HEK293 (cell line): Measurements from ENCODE around the gene PROX2.
A peak's percentile ranks its signal among the peaks of the same experiment; 100 is the strongest.

Experiments used
- CTCF ChIA-PET: fragments of 350-600 bp; formaldehyde crosslinking; extraction: SDS; loops from one replicate; lab custom pipeline; 2021; ENCODE audit warnings: antibody characterized with exemption; lab: Yijun Ruan, JAX
- POLR2A ChIA-PET: fragments of 300-600 bp; formaldehyde crosslinking; extraction: SDS; loops from one replicate; lab custom pipeline; 2020; ENCODE audit warnings: antibody characterized with exemption, inconsistent platforms; lab: Yijun Ruan, JAX
- H3K27ac ChIP-seq: fragments of 200-500 bp; sonication (Bioruptor generic); 2 replicates; pipeline ENCODE4 v1.5.1; 2014; ENCODE audit warnings: low read depth, low read length, control low read depth, inconsistent platforms; ENCODE audit errors: extremely low read depth
- H3K36me3 ChIP-seq, 2 experiments: fragments of 200-500 bp in 1 of 2; sonication (Bioruptor generic) in 1 of 2; 1 replicate in 1 of 2; 2 replicates in 1 of 2; pipeline ENCODE4 v1.5.1; 2014 to 2017; ENCODE audit warnings: inconsistent platforms in 2 of 2, low read length in 2 of 2; ENCODE audit not compliant: control insufficient read depth in 2 of 2, insufficient read depth in 1 of 2
- H3K4me1 ChIP-seq: fragments of 200-500 bp; sonication (Bioruptor generic); 2 replicates; pipeline ENCODE4 v1.5.1; 2014; ENCODE audit warnings: mild to moderate bottlenecking, low read length, inconsistent platforms; ENCODE audit not compliant: control insufficient read depth, insufficient read depth
- H3K4me3 ChIP-seq: 2 replicates; pipeline ENCODE4 v1.5.1; 2011; ENCODE audit warnings: low read depth, mild to moderate bottlenecking, control low read depth, low read length, moderate library complexity
- H3K9me3 ChIP-seq: fragments of 200-500 bp; sonication (Bioruptor generic); 2 replicates; pipeline ENCODE4 v1.5.1; 2014; ENCODE audit warnings: low read depth, low read length, inconsistent platforms; ENCODE audit not compliant: control insufficient read depth, insufficient read depth
- BCL11B ChIP-seq: fragments of 450-650 bp; formaldehyde crosslinking; IDR thresholded peaks from 2 replicates; pipeline ENCODE4 v1.5.1; 2016; ENCODE audit warnings: low read depth, missing biosample characterization, missing genetic modification characterization
- HOXC10 ChIP-seq: sonication (generic); formaldehyde crosslinking; IDR thresholded peaks from 2 replicates; pipeline ENCODE4 v1.8.1; 2023; ENCODE audit warnings: mild to moderate bottlenecking, missing genetic modification reagents
- KLF8 ChIP-seq: fragments of 450-650 bp; formaldehyde crosslinking; IDR thresholded peaks from 2 replicates; pipeline ENCODE4 v1.5.1; 2016; ENCODE audit warnings: missing biosample characterization, missing genetic modification characterization
- PRDM1 ChIP-seq: fragments of 450-650 bp; formaldehyde crosslinking; IDR thresholded peaks from 2 replicates; pipeline ENCODE4; 2016; ENCODE audit warnings: missing biosample characterization, missing genetic modification characterization
- RBAK ChIP-seq: fragments of 450-650 bp; formaldehyde crosslinking; IDR thresholded peaks from 2 replicates; pipeline ENCODE4 v1.5.1; 2016; ENCODE audit warnings: missing biosample characterization, missing genetic modification characterization
- SP7 ChIP-seq: fragments of 450-650 bp; formaldehyde crosslinking; IDR thresholded peaks from 2 replicates; pipeline ENCODE4 v1.5.1; 2016; ENCODE audit warnings: missing biosample characterization, missing genetic modification characterization
- TCF7L2 ChIP-seq: IDR thresholded peaks from 2 replicates; pipeline ENCODE4 v1.6.1; 2011; ENCODE audit warnings: low read depth, mild to moderate bottlenecking, inconsistent platforms, low read length, moderate library complexity, borderline replicate concordance
- ZFP3 ChIP-seq: fragments of 450-650 bp; formaldehyde crosslinking; IDR thresholded peaks from 2 replicates; pipeline ENCODE4 v1.5.1; 2016; ENCODE audit warnings: low read depth, missing biosample characterization, missing genetic modification characterization
- ZNF221 ChIP-seq: fragments of 450-650 bp; formaldehyde crosslinking; IDR thresholded peaks from 2 replicates; pipeline ENCODE4 v1.5.1; 2017; ENCODE audit warnings: missing biosample characterization, missing genetic modification characterization, borderline replicate concordance
- ZNF24 ChIP-seq: fragments of 450-650 bp; formaldehyde crosslinking; IDR thresholded peaks from 2 replicates; pipeline ENCODE4 v1.5.1; 2016; ENCODE audit warnings: missing biosample characterization, missing genetic modification characterization
- ZNF335 ChIP-seq: fragments of 450-650 bp; formaldehyde crosslinking; conservative IDR thresholded peaks from 2 replicates; pipeline ENCODE4 v1.5.1; 2016; ENCODE audit warnings: missing biosample characterization, missing genetic modification characterization
- ZNF548 ChIP-seq: fragments of 450-650 bp; formaldehyde crosslinking; IDR thresholded peaks from 2 replicates; pipeline ENCODE4 v1.5.1; 2016; ENCODE audit warnings: missing biosample characterization, missing genetic modification characterization
- ZNF600 ChIP-seq: fragments of 450-650 bp; formaldehyde crosslinking; IDR thresholded peaks from 2 replicates; pipeline ENCODE4 v1.5.1; 2016; ENCODE audit warnings: missing biosample characterization, missing genetic modification characterization
- TF ChIP-seq, protein P1 (sequence below): fragments of 450-650 bp; formaldehyde crosslinking; IDR thresholded peaks from 2 replicates; pipeline ENCODE4 v1.5.1; 2017; ENCODE audit warnings: missing biosample characterization, missing genetic modification characterization
- TF ChIP-seq, protein P2 (sequence below): fragments of 450-650 bp; formaldehyde crosslinking; IDR thresholded peaks from 2 replicates; pipeline ENCODE4 v1.5.1; 2016; ENCODE audit warnings: missing biosample characterization, missing genetic modification characterization
- TF ChIP-seq, protein P3 (sequence below): fragments of 450-650 bp; formaldehyde crosslinking; conservative IDR thresholded peaks from 2 replicates; pipeline ENCODE4 v1.5.1; 2016; ENCODE audit warnings: low read depth, missing biosample characterization, missing genetic modification characterization
- TF ChIP-seq, protein P4 (sequence below): fragments of 450-650 bp; formaldehyde crosslinking; IDR thresholded peaks from 2 replicates; pipeline ENCODE4 v1.5.1; 2016; ENCODE audit warnings: missing biosample characterization, missing genetic modification characterization

Gene PROX2

DNA sequence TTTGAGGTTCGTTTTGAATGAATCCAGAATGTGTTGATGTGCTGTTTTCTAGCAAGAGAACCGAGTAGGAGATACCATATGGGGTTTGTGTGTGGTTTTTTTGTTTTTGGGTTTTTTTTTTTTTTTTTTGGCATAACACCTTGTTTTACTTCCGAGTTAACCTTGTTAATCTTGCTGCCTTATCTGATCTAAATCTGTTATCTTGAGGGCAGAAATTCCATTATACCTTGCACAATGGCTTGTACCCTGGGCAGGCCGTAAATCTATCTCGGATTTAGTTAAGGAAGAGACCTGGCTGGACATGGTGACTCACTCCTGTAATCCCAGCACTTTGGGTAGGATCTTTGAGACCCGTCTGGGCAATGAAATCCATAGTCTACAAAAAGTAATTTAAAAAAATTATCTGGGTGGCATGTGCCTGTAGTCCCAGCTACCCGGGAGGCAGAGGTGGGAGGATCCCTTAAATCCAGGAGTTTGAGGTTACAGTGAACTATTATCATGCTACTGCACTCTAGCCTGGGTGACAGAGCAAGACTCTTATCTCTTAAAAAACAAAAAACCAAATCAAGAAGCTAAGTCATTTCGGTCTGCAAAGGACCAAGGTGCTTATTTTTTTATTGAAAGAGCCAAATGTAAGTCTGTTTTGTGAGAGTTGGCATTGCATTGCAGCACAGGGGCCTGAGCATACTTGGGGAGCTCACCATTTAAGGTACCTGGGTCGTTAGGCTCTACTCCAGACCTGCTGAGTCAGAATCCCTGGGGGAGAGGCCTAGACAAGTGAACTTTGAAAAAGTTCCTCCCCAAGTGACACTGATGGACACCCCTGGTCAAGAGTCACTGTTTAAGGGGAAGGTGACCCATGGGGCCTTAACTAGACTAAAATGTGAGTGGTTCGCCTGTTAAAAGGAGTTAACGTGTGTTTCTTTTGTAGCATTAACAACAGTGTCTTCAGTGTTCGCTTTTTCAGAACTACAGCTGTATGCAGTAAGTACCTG lies 12.5 kb upstream of the PROX2 start (continued):
- no peak for TF ChIP-seq TCF7L2
- peak; percentile 74 for TF ChIP-seq ZNF600 (tag by site-specific recombination)
- TF ChIP-seq, protein P1, sequence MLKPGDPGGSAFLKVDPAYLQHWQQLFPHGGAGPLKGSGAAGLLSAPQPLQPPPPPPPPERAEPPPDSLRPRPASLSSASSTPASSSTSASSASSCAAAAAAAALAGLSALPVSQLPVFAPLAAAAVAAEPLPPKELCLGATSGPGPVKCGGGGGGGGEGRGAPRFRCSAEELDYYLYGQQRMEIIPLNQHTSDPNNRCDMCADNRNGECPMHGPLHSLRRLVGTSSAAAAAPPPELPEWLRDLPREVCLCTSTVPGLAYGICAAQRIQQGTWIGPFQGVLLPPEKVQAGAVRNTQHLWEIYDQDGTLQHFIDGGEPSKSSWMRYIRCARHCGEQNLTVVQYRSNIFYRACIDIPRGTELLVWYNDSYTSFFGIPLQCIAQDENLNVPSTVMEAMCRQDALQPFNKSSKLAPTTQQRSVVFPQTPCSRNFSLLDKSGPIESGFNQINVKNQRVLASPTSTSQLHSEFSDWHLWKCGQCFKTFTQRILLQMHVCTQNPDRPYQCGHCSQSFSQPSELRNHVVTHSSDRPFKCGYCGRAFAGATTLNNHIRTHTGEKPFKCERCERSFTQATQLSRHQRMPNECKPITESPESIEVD (tag by site-specific recombination) = peak; percentile 68
- peak; percentile 48; the same call in 1 of the 2 replicates for TF ChIP-seq SP7 (tag by site-specific recombination)

DNA sequence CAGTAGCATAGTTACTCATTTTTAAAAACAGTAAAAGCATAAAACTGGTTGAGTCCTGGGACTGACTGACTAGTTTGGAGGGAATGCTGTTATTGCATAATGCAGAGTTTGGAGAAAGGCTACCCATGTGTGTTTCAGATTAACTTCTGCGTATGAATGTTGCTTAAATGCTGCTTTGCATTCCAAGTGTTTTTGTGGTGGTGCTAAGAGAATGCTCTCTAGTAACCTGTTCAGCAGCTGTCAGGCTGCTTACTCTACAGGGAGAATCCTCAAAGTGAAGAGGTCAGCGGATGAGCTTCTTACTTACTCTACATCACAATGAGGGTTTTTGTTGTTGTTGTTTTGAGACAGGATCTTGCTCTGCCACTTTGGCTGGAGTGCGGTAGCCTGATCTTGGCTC lies 10.1 kb upstream of the PROX2 start:
- H3K27ac ChIP-seq = no peak overlapping the region
- POLR2A ChIA-PET = no interaction called here
- H3K9me3 ChIP-seq = no peaks in the 10 kb centered on the region
- H3K4me3 ChIP-seq = no peak overlapping the region
- H3K4me1 ChIP-seq = peaks cover 36% of the 10 kb centered on the region
- TF ChIP-seq, protein P2, sequence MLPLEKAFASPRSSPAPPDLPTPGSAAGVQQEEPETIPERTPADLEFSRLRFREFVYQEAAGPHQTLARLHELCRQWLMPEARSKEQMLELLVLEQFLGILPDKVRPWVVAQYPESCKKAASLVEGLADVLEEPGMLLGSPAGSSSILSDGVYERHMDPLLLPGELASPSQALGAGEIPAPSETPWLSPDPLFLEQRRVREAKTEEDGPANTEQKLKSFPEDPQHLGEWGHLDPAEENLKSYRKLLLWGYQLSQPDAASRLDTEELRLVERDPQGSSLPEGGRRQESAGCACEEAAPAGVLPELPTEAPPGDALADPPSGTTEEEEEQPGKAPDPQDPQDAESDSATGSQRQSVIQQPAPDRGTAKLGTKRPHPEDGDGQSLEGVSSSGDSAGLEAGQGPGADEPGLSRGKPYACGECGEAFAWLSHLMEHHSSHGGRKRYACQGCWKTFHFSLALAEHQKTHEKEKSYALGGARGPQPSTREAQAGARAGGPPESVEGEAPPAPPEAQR = no peak
- 0 out of 2 replicates have a peak, but pooled peaks have one; percentile 19 for TF ChIP-seq PRDM1 (tag by site-specific recombination)
- peaks cover 26 to 55% of the 10 kb centered on the region in 2 experiments for H3K36me3 ChIP-seq
- CTCF ChIA-PET = interaction anchor here (0.6 to 1.3 kb wide), 4 partner anchors 21 to 423 kb away, joined by 3 to 7 read pairs (median 4); no protein-coding TSS in a partner anchor

DNA sequence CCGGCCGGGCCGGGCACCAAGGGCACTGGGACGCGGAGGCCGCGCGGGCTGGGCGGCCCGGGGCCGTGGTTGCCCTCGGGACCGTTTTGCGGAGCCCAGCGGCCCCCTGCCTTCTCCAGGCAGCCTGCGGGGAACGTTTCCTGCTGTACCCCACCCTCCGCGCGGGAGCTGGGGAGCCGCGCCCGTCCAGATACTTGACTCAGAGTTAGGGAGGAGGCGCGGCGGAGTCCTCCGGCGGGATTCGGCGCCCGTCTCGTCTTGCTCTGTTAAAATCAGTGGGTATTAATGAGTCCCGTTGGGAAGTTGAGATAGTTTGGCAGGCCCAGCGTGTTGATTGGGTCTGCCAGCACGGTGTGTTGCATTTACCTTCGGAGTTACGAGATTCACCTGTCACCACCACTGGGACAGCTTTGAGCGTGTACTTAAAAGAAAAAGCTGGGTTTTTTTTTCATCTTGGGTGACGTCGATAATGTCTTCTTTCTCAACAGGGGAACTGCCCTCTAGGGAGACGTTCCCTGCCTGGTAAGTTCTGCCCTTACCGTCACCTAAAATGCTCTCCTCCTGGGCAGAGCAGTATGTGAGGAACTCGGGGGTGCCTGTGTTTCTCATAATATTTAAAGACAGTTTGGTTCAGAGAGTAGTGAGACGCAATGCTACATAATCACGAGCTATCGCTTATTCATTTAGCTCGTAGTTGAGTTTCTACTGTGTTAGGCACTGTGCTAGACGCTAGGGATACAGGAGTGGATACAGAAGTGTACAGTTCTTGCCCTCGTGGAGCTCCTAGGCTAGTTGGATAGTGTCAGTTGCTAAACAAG lies 6.4 kb upstream of the PROX2 start:
- Histone ChIP-seq H3K27ac (peak overlapping the region; percentile 95), H3K9me3 (no peaks in the 10 kb centered on the region), H3K36me3 (peaks cover 8 to 30% of the 10 kb centered on the region in 2 experiments), H3K4me3 (peak overlapping the region; percentile 90), H3K4me1 (peaks cover 22% of the 10 kb centered on the region; the same call in 1 of the 2 replicates)
- POLR2A ChIA-PET = interaction anchor here (1.0 to 2.1 kb wide), 5 partner anchors 10 to 41 kb away, joined by 3 to 7 read pairs (median 5); partner anchors contain the start of gene RPS6KL1
- CTCF ChIA-PET = interaction anchor here (1.0 to 4.7 kb wide), 7 partner anchors 15 to 273 kb away, joined by 3 to 31 read pairs (median 6); no protein-coding TSS in a partner anchor
- TF ChIP-seq HOXC10 (CRISPR knock-in tag) (no peak), ZNF335 (tag by site-specific recombination) (peak; percentile 59), ZNF221 (tag by site-specific recombination) (no peak), ZNF24 (tag by site-specific recombination) (no peak), RBAK (tag by site-specific recombination) (no peak), KLF8 (no peak), ZNF548 (no peak), ZFP3 (tag by site-specific recombination) (no peak), BCL11B (no peak)
- TF ChIP-seq, protein P3, sequence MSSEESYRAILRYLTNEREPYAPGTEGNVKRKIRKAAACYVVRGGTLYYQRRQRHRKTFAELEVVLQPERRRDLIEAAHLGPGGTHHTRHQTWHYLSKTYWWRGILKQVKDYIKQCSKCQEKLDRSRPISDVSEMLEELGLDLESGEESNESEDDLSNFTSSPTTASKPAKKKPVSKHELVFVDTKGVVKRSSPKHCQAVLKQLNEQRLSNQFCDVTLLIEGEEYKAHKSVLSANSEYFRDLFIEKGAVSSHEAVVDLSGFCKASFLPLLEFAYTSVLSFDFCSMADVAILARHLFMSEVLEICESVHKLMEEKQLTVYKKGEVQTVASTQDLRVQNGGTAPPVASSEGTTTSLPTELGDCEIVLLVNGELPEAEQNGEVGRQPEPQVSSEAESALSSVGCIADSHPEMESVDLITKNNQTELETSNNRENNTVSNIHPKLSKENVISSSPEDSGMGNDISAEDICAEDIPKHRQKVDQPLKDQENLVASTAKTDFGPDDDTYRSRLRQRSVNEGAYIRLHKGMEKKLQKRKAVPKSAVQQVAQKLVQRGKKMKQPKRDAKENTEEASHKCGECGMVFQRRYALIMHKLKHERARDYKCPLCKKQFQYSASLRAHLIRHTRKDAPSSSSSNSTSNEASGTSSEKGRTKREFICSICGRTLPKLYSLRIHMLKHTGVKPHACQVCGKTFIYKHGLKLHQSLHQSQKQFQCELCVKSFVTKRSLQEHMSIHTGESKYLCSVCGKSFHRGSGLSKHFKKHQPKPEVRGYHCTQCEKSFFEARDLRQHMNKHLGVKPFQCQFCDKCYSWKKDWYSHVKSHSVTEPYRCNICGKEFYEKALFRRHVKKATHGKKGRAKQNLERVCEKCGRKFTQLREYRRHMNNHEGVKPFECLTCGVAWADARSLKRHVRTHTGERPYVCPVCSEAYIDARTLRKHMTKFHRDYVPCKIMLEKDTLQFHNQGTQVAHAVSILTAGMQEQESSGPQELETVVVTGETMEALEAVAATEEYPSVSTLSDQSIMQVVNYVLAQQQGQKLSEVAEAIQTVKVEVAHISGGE (tag by site-specific recombination) = no peak
- TF ChIP-seq, protein P4, sequence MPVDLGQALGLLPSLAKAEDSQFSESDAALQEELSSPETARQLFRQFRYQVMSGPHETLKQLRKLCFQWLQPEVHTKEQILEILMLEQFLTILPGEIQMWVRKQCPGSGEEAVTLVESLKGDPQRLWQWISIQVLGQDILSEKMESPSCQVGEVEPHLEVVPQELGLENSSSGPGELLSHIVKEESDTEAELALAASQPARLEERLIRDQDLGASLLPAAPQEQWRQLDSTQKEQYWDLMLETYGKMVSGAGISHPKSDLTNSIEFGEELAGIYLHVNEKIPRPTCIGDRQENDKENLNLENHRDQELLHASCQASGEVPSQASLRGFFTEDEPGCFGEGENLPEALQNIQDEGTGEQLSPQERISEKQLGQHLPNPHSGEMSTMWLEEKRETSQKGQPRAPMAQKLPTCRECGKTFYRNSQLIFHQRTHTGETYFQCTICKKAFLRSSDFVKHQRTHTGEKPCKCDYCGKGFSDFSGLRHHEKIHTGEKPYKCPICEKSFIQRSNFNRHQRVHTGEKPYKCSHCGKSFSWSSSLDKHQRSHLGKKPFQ (tag by site-specific recombination) = no peak
- TF ChIP-seq, protein P2 = no peak
